GM19240 (cell line): ENCODE results near the gene BSPRY.
"Not testable (repeated sequence)": the region's sequence is repeated elsewhere in the genome, so short reads cannot be mapped to it uniquely, and the experiment has no call there.

ENCODE experiments used
- DNase-seq: peaks from one replicate; pipeline ENCODE4 v3.0.0; 2011; ENCODE audit warnings: low spot score; ENCODE audit not compliant: insufficient read length

The BSPRY gene

GRCh38 chr9:113370806-113371325, 21.5 kb downstream of the BSPRY start:
- no peak for DNase-seq

DNA sequence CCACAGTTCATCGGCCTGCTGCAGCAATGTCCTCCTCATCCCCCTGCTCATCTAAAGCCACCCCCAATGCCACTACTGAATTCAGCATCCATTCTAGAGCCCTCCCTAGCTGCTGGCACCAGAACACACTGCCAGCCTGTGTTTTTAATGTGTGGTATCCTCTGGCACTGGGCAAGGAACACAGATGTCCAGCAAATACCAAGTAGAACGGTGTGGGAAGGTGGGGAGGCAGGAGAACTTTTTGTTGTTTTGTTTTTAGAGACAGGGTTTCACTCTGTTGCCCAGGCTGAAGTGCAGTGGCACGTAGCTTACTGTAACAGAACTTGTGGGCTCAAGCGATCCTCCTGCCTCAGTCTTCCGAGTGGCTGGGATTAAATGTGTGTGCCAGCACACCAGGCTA, 22.7 kb downstream of the BSPRY start:
- DNase-seq, result no peak

DNA sequence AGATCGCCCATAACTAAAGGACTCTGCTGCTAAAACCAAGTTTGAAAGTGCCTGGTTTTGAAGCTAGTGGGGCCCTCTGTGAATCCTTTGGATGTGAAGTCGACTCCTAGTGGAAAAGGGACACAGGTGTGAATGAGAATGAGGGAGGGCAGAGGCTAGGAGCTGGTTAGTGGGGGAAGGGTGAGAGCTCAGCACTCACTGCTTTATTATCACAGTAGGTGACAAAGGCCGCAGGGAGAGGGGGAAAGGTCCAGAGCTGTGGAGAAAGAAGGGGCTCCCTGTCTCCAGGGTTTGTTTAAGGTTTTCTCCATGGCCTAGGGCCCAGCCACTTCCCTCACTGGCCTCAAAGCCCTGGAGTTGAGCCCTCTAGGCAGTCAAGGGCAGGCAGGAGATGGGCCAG, 23.9 kb downstream of the BSPRY start:
- no peak for DNase-seq

DNA sequence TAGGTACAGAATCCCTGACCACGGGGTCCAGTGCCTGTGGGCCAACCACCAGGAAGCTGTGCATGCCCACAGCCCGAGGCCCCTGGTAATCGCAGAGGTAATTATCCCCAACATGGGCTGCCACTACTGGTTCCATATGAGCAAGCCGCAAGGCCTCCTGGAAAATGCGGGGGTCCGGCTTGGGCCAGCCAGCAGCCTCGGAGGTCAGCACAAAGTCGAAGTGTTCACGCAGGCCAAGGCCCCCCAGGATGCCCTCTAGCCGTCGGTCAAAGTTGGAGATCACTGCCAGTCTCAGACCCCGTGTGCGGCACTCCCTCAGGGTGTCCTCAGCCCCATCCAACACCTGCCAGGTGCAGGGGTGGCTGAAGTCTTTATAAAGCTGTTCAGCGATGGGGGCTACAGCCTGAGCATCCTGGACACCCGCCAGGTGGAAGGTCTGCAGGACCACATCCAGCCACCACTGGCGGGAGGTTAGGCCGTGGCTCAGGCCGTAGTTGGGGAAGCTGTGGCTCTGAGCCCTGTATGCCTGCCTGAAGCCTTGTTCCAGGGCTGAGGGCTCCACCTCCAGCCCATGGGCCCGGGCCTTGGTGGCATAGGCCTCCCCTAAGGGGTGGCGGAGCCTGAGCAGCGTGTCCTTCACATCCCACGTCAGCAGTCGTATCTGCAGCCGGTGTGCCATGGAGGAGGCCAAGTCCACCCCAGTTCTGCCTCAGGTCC, 24.5 kb downstream of the BSPRY start:
- no peak for DNase-seq

DNA sequence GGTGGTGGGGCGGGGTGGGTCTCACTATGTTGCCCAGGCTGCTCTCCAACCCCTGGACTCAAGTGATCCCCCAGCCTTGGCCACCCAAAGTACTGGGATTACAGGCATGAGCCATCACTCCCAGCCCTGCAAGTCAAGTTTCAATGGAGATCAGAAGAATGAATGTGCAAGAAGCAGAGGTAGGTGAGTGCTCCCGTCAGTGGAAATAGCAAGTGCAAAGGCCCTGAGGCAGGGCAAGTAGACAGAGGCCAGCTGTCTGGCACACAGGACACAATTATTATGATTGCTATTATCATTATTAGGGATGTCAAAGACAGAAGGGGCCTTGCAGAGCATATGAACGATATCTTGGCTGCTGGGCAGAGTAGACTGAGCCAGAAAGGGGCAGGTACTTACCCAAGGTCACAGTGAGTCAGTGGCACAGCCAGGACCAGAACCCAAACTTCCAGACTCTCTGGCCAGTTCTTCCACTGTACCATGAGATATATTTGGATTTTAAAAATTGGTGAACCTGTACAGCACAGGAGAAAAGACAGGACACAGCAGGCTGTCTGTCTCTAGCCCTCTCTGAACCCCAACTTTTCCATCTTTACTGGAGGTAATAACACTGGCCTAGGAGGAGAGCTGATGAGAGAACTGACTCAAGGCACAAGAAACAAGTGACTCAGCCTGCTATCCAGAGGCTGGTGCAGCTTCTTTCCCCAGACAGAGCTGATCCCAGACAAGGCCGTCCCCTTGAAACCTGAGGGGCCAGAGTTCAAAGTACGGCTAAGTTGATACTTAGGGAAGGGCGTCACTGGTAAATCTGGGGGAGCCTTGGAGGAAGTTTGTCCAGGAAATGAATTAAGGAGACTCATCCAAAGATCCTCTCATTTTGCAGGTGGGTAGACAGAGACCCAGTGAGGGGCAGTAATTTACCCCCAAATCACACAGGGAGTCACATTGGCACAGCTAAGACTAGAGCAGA, 26.0 kb downstream of the BSPRY start:
- no peak for DNase-seq

- peak; percentile 70 for DNase-seq
These were observed 27.6 kb downstream of the BSPRY start, which contains the start of gene HDHD3 for GRCh38 chr9:113376634-113377567. TSS of gene HDHD3 (minus strand) at chr9:113376986. CDS start at chr9:113374354, 2,632 bp downstream.

DNA sequence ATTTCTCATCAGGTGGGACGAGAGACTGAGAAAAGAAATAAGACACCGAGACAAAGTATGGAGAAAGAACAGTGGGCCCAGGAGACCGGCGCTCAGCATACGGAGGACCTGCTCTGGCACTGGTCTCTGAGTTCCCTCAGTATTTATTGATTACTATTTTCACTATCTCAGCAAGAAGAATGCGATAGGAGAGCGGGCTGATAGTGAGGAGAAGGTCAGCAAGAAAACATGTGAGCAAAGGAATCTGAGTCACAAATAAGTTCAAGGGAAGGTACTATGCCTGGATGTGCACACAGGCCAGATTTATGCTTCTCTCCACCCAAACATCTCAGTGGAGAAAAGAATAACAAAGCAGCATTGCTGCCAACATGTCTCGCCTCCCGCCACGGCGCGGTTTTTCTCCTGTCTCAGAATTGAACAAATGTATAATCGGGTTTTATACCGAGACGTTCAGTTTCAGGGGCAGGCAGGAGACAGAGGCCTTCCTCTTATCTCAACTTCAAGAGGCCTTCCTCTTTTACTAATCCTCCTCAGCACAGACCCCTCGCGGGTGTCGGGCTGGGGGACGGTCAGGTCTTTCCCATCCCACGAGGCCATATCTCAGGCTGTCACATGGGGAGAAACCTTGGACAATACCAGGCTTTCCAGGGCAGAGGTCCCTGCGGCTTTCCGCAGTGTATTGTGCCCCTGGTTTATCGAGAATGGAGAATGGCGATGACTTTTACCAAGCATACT, 29.9 kb downstream of the BSPRY start:
- not testable (repeated sequence) for DNase-seq

DNA sequence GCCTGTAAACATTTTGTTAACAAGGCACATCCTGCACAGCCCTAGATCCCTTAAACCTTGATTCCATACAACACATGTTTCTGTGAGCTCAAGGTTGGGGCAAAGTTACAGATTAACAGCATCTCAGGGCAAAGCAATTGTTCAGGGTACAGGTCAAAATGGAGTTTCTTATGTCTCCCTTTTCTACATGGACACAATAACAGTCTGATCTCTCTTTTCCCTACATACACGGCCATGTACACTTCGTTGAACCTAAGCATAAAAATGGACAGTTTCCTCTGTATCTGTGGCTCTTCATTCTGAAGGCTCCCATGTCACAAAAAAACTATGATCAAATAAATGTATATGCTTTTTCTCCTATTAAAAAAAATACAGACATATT, 30.5 kb downstream of the BSPRY start:
- not testable (repeated sequence) for DNase-seq

GRCh38 chr9:113380869-113381378, 31.6 kb downstream of the BSPRY start:
- no peak for DNase-seq

- not testable (repeated sequence) for DNase-seq
These were observed 32.1 kb downstream of the BSPRY start for GRCh38 chr9:113381441-113381840.

GRCh38 chr9:113381909-113382411, 32.6 kb downstream of the BSPRY start:
- DNase-seq, result no peak

DNA sequence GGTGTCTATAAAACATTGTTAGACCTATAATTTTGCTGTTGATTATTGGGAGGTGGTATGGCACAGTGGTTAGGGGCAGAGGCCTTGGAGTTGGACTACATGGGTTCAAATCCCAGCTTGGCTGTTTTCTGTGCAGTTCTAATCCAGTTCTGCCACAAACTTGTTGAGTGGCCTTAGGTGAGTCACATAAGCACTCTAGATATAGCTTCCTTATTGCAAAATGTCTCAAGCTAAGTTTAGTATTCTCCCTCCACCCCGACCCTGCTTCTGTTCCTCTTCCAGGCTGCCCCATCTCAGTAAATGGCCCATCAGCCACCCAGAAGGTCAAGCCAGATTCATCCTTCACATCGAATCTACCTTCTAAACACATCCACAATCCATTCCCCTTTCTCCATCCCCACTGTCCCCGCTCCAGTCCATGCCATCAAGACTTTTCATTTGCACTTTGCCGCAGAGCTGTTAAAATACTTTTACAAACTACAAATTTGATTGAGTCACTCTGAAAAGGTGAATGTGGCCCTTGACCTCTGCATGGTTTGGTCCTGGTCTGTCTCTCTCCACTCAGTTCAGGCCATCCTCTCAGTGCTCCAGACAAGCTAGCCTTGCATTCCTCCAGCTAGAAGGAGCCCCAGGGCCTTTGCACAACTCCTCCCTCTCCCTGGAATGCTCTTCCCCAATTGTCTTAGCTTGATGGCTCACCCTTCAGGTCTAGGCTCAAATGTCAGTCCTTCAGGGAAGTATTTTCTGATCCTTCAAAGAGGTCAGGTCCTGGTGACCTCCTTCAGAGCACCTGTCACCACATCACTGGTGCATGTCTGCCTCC, 37.4 kb downstream of the BSPRY start:
- no peak for DNase-seq

DNA sequence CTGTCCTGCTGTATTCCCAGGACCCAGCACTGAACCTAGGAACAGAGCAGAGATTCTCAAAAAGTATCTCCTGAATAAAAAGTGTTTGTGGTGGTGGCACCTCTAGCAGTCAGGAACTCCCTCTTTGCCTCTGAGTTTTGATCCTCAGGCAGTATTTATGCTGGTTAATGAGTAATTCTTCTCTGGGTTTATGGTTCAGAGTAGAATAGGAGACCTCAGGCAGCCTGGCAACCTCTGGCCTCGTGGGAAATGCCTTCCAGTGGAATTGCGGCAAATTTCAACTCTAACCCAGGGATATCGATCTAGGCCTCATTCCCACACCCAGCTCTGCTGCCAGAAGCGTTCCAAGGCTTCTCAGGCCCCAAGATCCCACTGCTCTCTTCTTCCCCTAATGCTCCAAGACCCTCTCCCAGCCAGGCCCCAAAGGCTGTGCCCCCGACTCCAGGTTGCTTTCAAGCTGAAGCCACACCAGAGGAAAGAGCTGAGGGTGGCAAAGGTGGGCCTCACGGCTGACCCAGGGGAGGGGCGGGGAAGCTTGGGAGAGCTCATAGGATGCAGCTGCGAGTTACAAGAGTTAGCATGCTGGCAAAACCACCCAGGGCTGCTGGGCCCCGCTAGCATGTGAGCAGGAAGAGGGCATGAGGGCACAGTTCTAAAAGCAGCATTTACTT, 38.4 kb downstream of the BSPRY start:
- no peak for DNase-seq

- no peak for DNase-seq
These were observed 39.5 kb downstream of the BSPRY start for GRCh38 chr9:113388833-113389232.

DNA sequence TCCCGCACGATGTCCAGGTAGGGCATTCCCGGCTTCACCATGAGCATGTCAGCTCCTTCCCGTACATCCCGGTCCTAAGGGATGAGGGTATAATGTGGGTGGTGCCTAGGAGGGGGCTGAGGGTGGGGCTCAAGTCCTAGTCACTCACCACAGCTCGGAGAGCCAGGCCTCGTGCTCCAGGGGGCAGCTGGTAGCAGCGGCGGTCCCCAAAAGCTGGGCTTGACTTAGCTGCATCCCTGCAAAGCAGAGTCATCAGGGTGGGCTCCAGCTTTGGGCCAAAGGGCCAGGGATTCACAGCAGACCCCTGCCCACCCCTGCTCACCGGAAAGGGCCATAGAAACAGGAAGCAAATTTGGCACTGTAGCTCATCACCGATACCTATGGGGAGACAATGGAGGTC, 40.1 kb downstream of the BSPRY start:
- DNase-seq, result no peak

DNA sequence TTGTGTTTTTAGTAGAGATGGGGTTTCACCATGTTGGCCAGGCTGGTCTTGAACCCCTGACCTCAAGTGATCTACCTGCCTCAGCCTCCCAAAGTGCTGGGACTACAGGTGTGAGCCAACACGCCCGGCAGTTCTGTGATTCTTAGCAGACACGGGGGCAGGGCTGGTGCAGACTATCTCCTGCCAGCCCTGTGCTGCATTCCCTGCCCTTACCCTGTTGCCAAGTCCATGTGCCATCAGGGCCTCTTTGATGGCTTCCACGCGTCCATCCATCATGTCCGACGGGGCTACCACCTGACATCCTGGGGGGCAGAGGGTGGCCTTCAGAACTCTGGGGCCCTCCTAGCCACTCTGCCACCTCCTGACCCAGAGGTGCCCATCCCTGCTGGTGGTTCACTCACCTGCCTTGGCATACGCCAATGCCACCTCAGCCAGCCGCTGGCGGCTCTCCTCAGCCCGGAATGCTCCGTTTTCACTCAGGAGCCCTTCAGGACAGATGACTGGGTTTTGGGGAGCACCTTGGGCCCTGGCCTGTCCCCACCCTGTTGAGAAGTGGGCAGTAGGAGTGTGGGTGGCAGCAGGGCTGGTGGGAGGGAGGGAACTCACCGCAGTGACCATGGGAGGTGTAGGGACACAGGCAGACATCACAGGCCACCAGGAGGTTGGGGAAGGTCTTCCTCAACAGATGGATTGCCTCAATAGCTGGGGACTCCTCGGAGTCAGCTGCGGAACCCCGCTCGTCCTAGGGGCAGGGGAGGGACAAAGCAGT, 41.0 kb downstream of the BSPRY start:
- no peak for DNase-seq

DNA sequence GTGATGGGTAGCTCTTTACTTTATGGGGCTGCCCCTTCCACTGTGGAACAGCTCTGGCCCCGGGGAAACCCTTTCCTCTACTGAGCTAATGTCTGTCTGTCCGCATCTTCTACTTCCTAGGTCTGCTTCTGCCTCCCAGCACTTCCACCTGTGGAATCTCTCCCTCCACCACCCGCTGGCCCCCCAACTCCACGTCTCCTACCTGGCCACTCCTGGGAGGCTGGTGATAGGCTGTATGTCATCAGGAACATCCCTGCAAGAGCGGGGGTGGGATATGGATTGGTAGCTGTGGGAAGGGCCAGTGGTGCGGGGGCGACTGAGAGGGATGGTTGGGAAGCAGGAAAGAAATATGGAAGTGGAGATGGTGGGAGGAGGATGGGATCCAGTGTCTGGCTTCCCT, 42.6 kb downstream of the BSPRY start:
- DNase-seq, result no peak

DNA sequence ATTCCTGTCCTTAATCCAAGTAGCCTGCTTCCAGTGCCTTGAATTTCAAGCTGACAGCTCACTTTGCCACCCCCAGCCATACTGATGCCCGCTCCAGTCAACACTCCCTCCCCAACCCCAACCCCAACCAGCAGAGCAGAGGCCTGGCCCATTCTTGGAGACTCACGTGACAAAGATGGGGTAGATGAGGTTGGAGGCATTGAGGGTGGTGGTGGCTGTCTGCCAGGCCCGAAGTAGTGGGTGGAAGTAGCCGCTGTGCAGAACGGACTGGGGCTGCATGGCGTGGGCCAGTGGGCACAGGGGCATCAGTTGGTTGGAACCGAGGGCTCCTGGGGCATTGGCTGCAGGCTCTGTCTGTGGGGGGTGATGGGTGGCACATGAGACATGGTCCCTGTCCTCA, 43.9 kb downstream of the BSPRY start:
- no peak for DNase-seq
